ENCODE data around the gene TBCK. TPM values are rescaled to one million over a fixed set of nuclear protein-coding genes. Genes with fewer than 3 reads are reported as not detected.
A peak's percentile ranks its signal among the peaks of the same experiment; 100 is the strongest.

TBCK gene
- polyA plus RNA-seq, 1 donor (not counting 4 experiments of a cell fraction or from before 2014, with no cell fraction given), result 19.3 TPM

DNA sequence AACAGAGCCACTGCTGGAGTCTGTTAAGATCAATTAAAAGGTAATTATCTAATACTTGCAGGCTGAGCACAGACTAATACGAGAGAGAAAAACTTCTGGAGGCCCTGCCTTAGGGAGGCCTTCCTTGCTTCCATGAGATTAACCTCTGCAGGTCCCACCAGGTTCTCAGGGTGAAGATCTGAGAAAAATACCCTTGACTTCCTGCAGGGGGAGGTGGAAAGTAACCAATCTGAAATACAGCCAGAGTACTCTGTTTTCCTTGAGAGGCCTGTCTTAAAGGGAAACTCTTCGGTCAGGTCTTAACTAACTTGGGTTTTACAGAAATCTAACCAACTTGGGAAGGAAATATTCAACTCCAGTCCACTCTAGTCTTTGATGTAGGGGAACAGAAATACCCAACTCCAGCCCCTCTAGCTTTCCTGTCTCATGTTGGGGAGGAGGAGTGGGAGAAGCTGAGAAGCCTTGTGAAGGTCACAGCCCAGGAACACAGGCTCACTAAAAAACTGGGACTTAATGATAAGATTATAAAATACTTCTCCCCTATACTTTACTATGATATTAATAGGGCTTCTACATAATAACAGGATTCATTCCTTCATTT lies 77.1 kb downstream of the TBCK start:
- TF ChIP-seq, protein P1, sequence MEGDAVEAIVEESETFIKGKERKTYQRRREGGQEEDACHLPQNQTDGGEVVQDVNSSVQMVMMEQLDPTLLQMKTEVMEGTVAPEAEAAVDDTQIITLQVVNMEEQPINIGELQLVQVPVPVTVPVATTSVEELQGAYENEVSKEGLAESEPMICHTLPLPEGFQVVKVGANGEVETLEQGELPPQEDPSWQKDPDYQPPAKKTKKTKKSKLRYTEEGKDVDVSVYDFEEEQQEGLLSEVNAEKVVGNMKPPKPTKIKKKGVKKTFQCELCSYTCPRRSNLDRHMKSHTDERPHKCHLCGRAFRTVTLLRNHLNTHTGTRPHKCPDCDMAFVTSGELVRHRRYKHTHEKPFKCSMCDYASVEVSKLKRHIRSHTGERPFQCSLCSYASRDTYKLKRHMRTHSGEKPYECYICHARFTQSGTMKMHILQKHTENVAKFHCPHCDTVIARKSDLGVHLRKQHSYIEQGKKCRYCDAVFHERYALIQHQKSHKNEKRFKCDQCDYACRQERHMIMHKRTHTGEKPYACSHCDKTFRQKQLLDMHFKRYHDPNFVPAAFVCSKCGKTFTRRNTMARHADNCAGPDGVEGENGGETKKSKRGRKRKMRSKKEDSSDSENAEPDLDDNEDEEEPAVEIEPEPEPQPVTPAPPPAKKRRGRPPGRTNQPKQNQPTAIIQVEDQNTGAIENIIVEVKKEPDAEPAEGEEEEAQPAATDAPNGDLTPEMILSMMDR (optimal IDR thresholded peaks at IDR 0.05 in 1 of 3, IDR thresholded peaks at IDR 0.05 in 1 of 3, conservative IDR thresholded peaks at IDR 0.05 in 1 of 3; ENCODE audit: extremely low read depth in 1 of 3, insufficient read depth in 2 of 3, low read length in 3 of 3), result peak; percentile 56 to 75 (median 71)
- no peak for TF ChIP-seq EZH2 (IDR thresholded peaks at IDR 0.05; ENCODE audit: low read length)
- H3K27ac ChIP-seq (ENCODE audit: control insufficient read depth, insufficient read depth, low read length), result peak overlapping the region; percentile 22
- H3K79me2 ChIP-seq (ENCODE audit: control insufficient read depth, insufficient read depth, low read length), result no peaks in the 10 kb centered on the region
- no peaks in the 10 kb centered on the region for H4K20me1 ChIP-seq (ENCODE audit: control insufficient read depth, extremely low read depth, insufficient read depth, low read length)
- H3K4me1 ChIP-seq (ENCODE audit: control insufficient read depth, extremely low read depth, insufficient read depth, low read length), result peaks cover 4% of the 10 kb centered on the region
- H2AFZ ChIP-seq (ENCODE audit: control insufficient read depth, low read length), result peak overlapping the region; percentile 78
- H3K9me1 ChIP-seq (ENCODE audit: control insufficient read depth, extremely low read depth, insufficient read depth, low read length), result no peaks in the 10 kb centered on the region
- H3K27me3 ChIP-seq (ENCODE audit: control insufficient read depth, extremely low read depth, insufficient read depth, low read length), result no peaks in the 10 kb centered on the region
- no peaks in the 10 kb centered on the region for H3K36me3 ChIP-seq (ENCODE audit: control insufficient read depth in 2 of 2, extremely low read depth in 1 of 2, insufficient read depth in 2 of 2, low read length in 2 of 2)
- DNase-seq (ENCODE audit: low read depth, low spot score) (peak; percentile 13), FAIRE-seq (peak; percentile 91)
- no peak overlapping the region for H3K4me3 ChIP-seq (ENCODE audit: control insufficient read depth in 2 of 3, extremely low read depth in 1 of 3, insufficient read depth in 2 of 3, low read depth in 1 of 3, low read length in 3 of 3)
- H3K9ac ChIP-seq (ENCODE audit: control insufficient read depth, extremely low read depth, insufficient read depth, low read length), result no peak overlapping the region
- no peaks in the 10 kb centered on the region for H3K9me3 ChIP-seq (ENCODE audit: control insufficient read depth, low read depth, low read length)
- dilution Hi-C loops (cut with MboI; ENCODE audit: extremely low pct_ligation_motif_present, low sequenced_read_pairs), result no loop called here
- H3K4me2 ChIP-seq (ENCODE audit: control insufficient read depth, extremely low read depth, insufficient read depth, low read depth, low read length), result peak overlapping the region; percentile 50

DNA sequence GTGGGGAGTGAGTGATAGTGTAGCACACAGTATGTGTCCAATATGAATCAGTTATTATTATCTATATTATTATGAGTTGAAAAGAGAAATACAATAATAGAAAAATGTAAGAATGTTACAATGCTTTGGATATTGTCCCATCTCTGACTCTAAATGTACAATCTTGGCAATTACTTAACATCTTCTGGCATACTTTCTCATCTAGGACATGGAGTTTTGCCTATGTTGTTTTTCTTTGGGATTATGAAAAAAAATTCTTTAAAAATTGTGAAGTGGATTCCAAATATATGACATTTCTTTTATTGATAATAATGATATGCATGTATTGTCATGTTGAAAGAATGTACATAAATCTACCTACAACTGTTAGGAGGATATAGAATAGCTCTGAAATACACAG lies 84.1 kb downstream of the TBCK start:
- Histone ChIP-seq H3K79me2 (ENCODE audit: control insufficient read depth, insufficient read depth, low read length) (no peaks in the 10 kb centered on the region), H2AFZ (ENCODE audit: control insufficient read depth, low read length) (no peak overlapping the region), H3K27me3 (ENCODE audit: control insufficient read depth, extremely low read depth, insufficient read depth, low read length) (no peaks in the 10 kb centered on the region), H3K9ac (ENCODE audit: control insufficient read depth, extremely low read depth, insufficient read depth, low read length) (no peak overlapping the region), H3K4me1 (ENCODE audit: control insufficient read depth, extremely low read depth, insufficient read depth, low read length) (no peaks in the 10 kb centered on the region), H3K9me1 (ENCODE audit: control insufficient read depth, extremely low read depth, insufficient read depth, low read length) (no peaks in the 10 kb centered on the region), H4K20me1 (ENCODE audit: control insufficient read depth, extremely low read depth, insufficient read depth, low read length) (no peaks in the 10 kb centered on the region), H3K36me3 (ENCODE audit: control insufficient read depth in 2 of 2, extremely low read depth in 1 of 2, insufficient read depth in 2 of 2, low read length in 2 of 2) (peaks cover 0 to 5% of the 10 kb centered on the region in 2 experiments), H3K4me3 (ENCODE audit: control insufficient read depth in 2 of 3, extremely low read depth in 1 of 3, insufficient read depth in 2 of 3, low read depth in 1 of 3, low read length in 3 of 3) (no peak overlapping the region), H3K9me3 (ENCODE audit: control insufficient read depth, low read depth, low read length) (no peaks in the 10 kb centered on the region), H3K27ac (ENCODE audit: control insufficient read depth, insufficient read depth, low read length) (no peak overlapping the region), H3K4me2 (ENCODE audit: control insufficient read depth, extremely low read depth, insufficient read depth, low read depth, low read length) (no peak overlapping the region)
- no peak for DNase-seq (ENCODE audit: low read depth, low spot score)
- dilution Hi-C loops (cut with MboI; ENCODE audit: extremely low pct_ligation_motif_present, low sequenced_read_pairs), result no loop called here
- TF ChIP-seq, protein P1 (optimal IDR thresholded peaks at IDR 0.05 in 1 of 3, IDR thresholded peaks at IDR 0.05 in 1 of 3, conservative IDR thresholded peaks at IDR 0.05 in 1 of 3; ENCODE audit: extremely low read depth in 1 of 3, insufficient read depth in 2 of 3, low read length in 3 of 3), result no peak
- TF ChIP-seq EZH2 (IDR thresholded peaks at IDR 0.05; ENCODE audit: low read length), result no peak
- no peak for FAIRE-seq
